H1 (cell line): ENCODE data around the gene BAX. TPM values are rescaled to one million over a fixed set of nuclear protein-coding genes. Genes with fewer than 3 reads are reported as not detected.

Experiments used
- BRCA1 ChIP-seq: IDR thresholded peaks from 2 replicates; pipeline ENCODE4 v1.6.1; 2012; ENCODE audit warnings: low read depth, low read length, improper control_type of control experiment
- CEBPB ChIP-seq: IDR thresholded peaks from 2 replicates; pipeline ENCODE4 v1.6.1; 2012; ENCODE audit warnings: low read depth, low read length
- EP300 ChIP-seq, 2 experiments: IDR thresholded peaks; 1 replicate in 1 of 2; 2 replicates in 1 of 2; pipeline ENCODE4 v1.6.1; 2011 to 2012; ENCODE audit warnings: low read depth in 2 of 2, low read length in 2 of 2, mild to moderate bottlenecking in 2 of 2, borderline replicate concordance in 1 of 2, inconsistent platforms in 1 of 2, moderate library complexity in 1 of 2
- JUN ChIP-seq: IDR thresholded peaks from 2 replicates; pipeline ENCODE4 v1.6.1; 2011; ENCODE audit warnings: low read depth, mild to moderate bottlenecking, improper control_type of control experiment, low read length
- SIRT6 ChIP-seq: IDR thresholded peaks from one replicate; pipeline ENCODE4 v1.7.1; 2012; ENCODE audit warnings: low read length, inconsistent platforms
- TAF1 ChIP-seq: IDR thresholded peaks from 2 replicates; pipeline ENCODE4 v1.6.1; 2011; ENCODE audit warnings: mild to moderate bottlenecking, low read depth, low read length
- polyA plus RNA-seq, 7 experiments: library from polyadenylated mRNA; depleted of rRNA in 3 of 7; stranded (reverse) in 5 of 7; unstranded in 2 of 7; fragments of >200 nt in 5 of 7; fragments of 200-250 nt in 2 of 7; gene quantifications; 1 replicate in 5 of 7; 2 replicates in 1 of 7; 4 replicates in 1 of 7; pipeline versions ENCODE4 v1.2.1 to v1.2.3, GENCODE V29; 2011 to 2013; ENCODE audit warnings: missing spikeins in 2 of 7, mixed read lengths in 2 of 7
- total RNA-seq: library from RNA; stranded (reverse); fragmentation: NEBNext Ultra II Directional; extraction: Animal tissue kit (Norgen Biotek cat#: 25700); gene quantifications from 2 replicates; pipeline ENCODE4 v1.2.1, GENCODE V29; 2021

Gene BAX
- total and polyA plus RNA-seq, 2 of the 8 experiments (the other 6 are each of a cell fraction or from before 2014, with no cell fraction given): 257 to 346 TPM

GRCh38 chr19:48969276-48970138 is 14.8 kb downstream of the BAX start (continued):
- no peak for TF ChIP-seq EP300 (IDR thresholded peaks at IDR 0.05; ENCODE audit: borderline replicate concordance in 1 of 2, low read depth in 2 of 2, low read length in 2 of 2)
- no peak for TF ChIP-seq SIRT6
- TF ChIP-seq TAF1: no peak
- no peak for TF ChIP-seq JUN
- TF ChIP-seq BRCA1: no peak
- no peak for TF ChIP-seq CEBPB
